ENCODE data around the gene RNF5. TPM values are rescaled to one million over a fixed set of nuclear protein-coding genes. Genes with fewer than 3 reads are reported as not detected.
"Not testable (repeated sequence)": the region's sequence is repeated elsewhere in the genome, so short reads cannot be mapped to it uniquely, and the experiment has no call there.

Gene RNF5
- total RNA-seq, 2 donors from 2014 or later = 63.5 to 68.4 TPM

DNA sequence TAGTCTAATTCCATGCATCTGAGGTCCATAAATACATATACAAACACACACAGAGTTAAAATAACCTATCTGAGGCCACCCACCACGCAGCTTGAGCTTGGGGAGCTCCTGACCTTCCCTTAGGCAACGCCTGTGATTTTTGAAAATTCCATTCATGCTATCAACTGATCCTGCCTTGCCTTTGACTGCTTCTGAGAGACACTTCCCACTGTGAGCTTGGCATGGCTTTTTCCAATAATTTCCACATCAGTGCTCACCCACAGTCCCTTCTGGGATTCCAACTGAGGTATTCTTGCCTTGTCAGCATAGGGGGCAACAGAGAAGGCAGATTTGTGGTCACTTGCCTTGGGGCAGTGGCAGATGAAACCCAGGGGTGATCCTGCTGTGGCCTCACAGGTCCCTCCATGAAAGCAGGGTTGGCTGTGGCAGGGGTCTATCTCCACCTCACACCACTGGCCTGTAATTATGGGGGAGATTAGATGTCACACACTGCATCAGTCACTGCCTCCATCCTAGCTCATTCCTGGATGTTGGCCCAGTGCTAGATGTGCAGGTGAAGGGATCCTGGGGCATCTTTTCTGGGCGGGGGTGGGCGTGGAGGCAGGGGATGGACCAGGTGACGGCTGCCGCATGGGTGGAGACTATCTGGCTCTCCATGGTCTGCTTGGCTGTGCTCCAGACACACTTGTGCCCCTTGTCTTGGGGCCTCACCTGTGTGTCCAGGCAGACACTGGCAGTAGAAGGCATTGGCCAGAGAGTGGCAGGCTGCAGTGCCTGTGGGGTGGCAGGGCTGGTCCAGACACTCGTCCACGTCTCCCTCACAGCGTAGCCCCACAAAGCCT lies 25.4 kb downstream of the RNF5 start:
- H3K9me3 ChIP-seq = no peaks in the 10 kb centered on the region
- H3K4me1 ChIP-seq (ENCODE audit: control insufficient read depth in 1 of 2, low read depth in 2 of 2) = no peaks in the 10 kb centered on the region
- no peaks in the 10 kb centered on the region for H3K36me3 ChIP-seq
- DNase-seq (ENCODE audit: low spot score) (no peak), ATAC-seq (ENCODE audit: insufficient number of reproducible peaks, low FRiP score, low read depth) (no peak)
- no peaks in the 10 kb centered on the region for H3K27me3 ChIP-seq (replicated peaks; ENCODE audit: insufficient read depth)
- H3K27ac ChIP-seq = no peak overlapping the region
- TF ChIP-seq, protein P1, sequence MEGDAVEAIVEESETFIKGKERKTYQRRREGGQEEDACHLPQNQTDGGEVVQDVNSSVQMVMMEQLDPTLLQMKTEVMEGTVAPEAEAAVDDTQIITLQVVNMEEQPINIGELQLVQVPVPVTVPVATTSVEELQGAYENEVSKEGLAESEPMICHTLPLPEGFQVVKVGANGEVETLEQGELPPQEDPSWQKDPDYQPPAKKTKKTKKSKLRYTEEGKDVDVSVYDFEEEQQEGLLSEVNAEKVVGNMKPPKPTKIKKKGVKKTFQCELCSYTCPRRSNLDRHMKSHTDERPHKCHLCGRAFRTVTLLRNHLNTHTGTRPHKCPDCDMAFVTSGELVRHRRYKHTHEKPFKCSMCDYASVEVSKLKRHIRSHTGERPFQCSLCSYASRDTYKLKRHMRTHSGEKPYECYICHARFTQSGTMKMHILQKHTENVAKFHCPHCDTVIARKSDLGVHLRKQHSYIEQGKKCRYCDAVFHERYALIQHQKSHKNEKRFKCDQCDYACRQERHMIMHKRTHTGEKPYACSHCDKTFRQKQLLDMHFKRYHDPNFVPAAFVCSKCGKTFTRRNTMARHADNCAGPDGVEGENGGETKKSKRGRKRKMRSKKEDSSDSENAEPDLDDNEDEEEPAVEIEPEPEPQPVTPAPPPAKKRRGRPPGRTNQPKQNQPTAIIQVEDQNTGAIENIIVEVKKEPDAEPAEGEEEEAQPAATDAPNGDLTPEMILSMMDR (IDR thresholded peaks at IDR 0.05) = no peak
- H3K4me3 ChIP-seq = no peak overlapping the region

DNA sequence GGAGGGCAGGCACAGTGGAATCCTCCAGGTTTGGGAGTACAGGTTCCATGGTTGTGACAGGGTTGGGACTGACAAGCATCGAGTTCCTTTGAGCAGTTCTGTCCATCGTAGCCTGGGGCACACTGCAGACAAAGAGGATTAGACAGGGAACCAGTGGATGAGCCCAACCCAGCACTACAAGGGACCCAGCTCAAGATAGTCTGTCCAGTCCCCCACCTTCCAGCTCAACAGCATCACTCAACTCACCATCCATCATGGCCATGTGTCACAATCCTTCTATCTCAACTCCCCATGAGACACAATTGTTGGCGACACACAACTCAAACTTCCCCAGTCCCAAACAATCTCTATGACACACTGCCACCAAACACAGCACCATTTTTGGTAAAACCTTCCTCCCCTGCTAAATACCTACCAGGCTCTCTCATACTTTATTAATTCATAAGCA lies 26.1 kb downstream of the RNF5 start:
- Histone ChIP-seq H3K36me3 (no peaks in the 10 kb centered on the region), H3K9me3 (no peaks in the 10 kb centered on the region), H3K27ac (no peak overlapping the region), H3K4me1 (ENCODE audit: control insufficient read depth in 1 of 2, low read depth in 2 of 2) (no peaks in the 10 kb centered on the region), H3K27me3 (replicated peaks; ENCODE audit: insufficient read depth) (no peaks in the 10 kb centered on the region), H3K4me3 (no peak overlapping the region)
- TF ChIP-seq, protein P1 (IDR thresholded peaks at IDR 0.05) = no peak
- ATAC-seq (ENCODE audit: insufficient number of reproducible peaks, low FRiP score, low read depth) (no peak), DNase-seq (ENCODE audit: low spot score) (no peak)

DNA sequence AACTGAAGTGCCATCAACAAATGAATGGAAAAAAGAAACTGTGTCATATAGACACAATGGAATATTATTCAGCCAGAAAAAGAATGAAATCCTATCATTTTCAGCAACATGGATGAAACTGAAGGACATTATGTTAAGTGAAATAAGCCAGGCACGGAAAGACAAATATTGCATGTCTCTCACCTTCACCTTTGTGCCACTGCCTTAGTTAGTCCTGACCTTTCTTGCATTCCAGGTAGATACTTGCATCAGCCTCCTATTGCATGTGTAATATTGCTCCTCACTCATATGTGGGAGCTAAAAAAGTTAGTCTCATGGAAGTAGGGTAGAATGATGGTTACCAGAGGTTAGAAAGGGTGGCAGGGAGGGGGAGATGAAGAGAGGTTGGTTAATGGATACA lies 30.8 kb downstream of the RNF5 start:
- Histone ChIP-seq H3K36me3 (no peaks in the 10 kb centered on the region), H3K4me3 (no peak overlapping the region), H3K27me3 (replicated peaks; ENCODE audit: insufficient read depth) (no peaks in the 10 kb centered on the region), H3K9me3 (no peaks in the 10 kb centered on the region), H3K4me1 (ENCODE audit: control insufficient read depth in 1 of 2, low read depth in 2 of 2) (no peaks in the 10 kb centered on the region), H3K27ac (no peak overlapping the region)
- TF ChIP-seq, protein P1 (IDR thresholded peaks at IDR 0.05) = no peak
- no peak for ATAC-seq (ENCODE audit: insufficient number of reproducible peaks, low FRiP score, low read depth)
- DNase-seq (ENCODE audit: low spot score) = no peak

DNA sequence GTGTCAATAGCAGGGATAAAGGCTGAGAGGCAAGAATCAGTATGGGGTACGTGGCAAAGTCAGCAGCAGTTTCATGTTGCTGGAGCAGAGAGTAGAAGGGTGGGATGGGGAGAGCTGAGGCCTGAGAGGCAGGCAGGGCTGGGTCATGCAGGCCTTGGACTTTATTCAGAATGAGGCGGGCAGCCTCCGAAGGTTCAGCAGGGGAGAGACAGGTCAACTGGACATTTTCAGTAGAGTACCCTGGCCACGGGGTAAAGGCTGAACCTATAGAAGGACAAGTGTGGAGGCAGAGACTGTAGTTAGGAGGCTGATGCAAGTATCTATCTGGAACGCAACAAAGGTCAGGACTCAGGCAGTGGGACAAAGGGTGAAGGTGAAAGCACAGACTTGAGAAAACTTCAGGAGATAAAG lies 32.0 kb downstream of the RNF5 start:
- no peaks in the 10 kb centered on the region for H3K27me3 ChIP-seq (replicated peaks; ENCODE audit: insufficient read depth)
- no peak for DNase-seq (ENCODE audit: low spot score)
- ATAC-seq (ENCODE audit: insufficient number of reproducible peaks, low FRiP score, low read depth) = no peak
- H3K4me3 ChIP-seq = no peak overlapping the region
- no peaks in the 10 kb centered on the region for H3K36me3 ChIP-seq
- TF ChIP-seq, protein P1 (IDR thresholded peaks at IDR 0.05) = no peak
- no peaks in the 10 kb centered on the region for H3K9me3 ChIP-seq
- H3K27ac ChIP-seq = no peak overlapping the region
- no peaks in the 10 kb centered on the region for H3K4me1 ChIP-seq (ENCODE audit: control insufficient read depth in 1 of 2, low read depth in 2 of 2)

DNA sequence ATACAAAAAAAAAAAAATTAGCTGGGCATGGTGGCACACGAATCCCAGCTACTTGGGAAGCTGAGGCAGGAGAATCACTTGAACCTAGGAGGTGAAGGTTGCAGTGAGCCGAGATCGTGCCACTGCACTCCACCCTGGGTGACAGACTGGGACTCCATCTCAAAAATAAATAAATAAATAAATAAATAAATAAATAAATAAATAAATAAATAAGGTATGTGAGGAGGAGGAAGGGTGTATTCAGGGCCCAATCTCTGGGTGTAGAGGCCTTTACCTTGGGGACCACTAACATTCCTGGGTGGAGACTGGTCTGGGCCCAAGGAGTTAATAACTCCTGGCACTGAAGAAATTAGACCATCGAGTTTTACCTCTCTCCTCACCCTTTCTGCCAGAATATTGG lies 33.2 kb downstream of the RNF5 start:
- not testable (repeated sequence) for H3K4me1 ChIP-seq (ENCODE audit: control insufficient read depth in 1 of 2, low read depth in 2 of 2); H3K9me3 ChIP-seq; H3K27ac ChIP-seq; H3K4me3 ChIP-seq; H3K36me3 ChIP-seq; H3K27me3 ChIP-seq (replicated peaks; ENCODE audit: insufficient read depth); ATAC-seq (ENCODE audit: insufficient number of reproducible peaks, low FRiP score, low read depth); DNase-seq (ENCODE audit: low spot score)
